Hepatocyte (in vitro differentiated cells): ENCODE data around the gene ELK4. TPM values are rescaled to one million over a fixed set of nuclear protein-coding genes. Genes with fewer than 3 reads are reported as not detected.

Source experiments
- DNase-seq: peaks from one replicate; pipeline ENCODE4 v3.0.0-alpha.2; 2016; ENCODE audit warnings: low spot score
- H2AFZ ChIP-seq: fragments of 200-600 bp; sonication (generic); 2 replicates; pipeline ENCODE4 v1.6.0; 2016; ENCODE audit warnings: antibody characterized with exemption, mild to moderate bottlenecking
- H3K27ac ChIP-seq: fragments of 200-600 bp; sonication (generic); 2 replicates; pipeline ENCODE4 v1.5.1; 2016; ENCODE audit warnings: mild to moderate bottlenecking
- H3K27me3 ChIP-seq: fragments of 200-600 bp; sonication (generic); 2 replicates; pipeline ENCODE4 v1.6.1; 2016
- H3K36me3 ChIP-seq: fragments of 200-600 bp; sonication (generic); replicated peaks from 2 replicates; pipeline ENCODE4 v1.5.1; 2016; ENCODE audit warnings: low read depth; ENCODE audit not compliant: insufficient read depth
- H3K4me1 ChIP-seq: fragments of 200-600 bp; sonication (generic); 2 replicates; pipeline ENCODE4 v1.5.1; 2016; ENCODE audit warnings: mild to moderate bottlenecking, moderate library complexity; ENCODE audit not compliant: insufficient read depth
- H3K4me2 ChIP-seq: fragments of 200-600 bp; sonication (generic); 2 replicates; pipeline ENCODE4 v1.6.0; 2016
- H3K4me3 ChIP-seq: fragments of 200-600 bp; sonication (generic); 2 replicates; pipeline ENCODE4 v1.5.1; 2016; ENCODE audit warnings: mild to moderate bottlenecking
- H3K79me2 ChIP-seq: fragments of 200-600 bp; sonication (generic); 2 replicates; pipeline ENCODE4 v1.6.0; 2017; ENCODE audit warnings: mild to moderate bottlenecking
- H3K9me2 ChIP-seq: fragments of 200-600 bp; sonication (generic); replicated peaks from 2 replicates; pipeline ENCODE4 v1.6.0; 2017; ENCODE audit warnings: mild to moderate bottlenecking; ENCODE audit not compliant: insufficient read depth
- H3K9me3 ChIP-seq: fragments of 200-600 bp; sonication (generic); 2 replicates; pipeline ENCODE4 v1.5.1; 2016; ENCODE audit warnings: low read depth, mild to moderate bottlenecking
- H4K20me1 ChIP-seq: fragments of 200-600 bp; sonication (generic); 2 replicates; pipeline ENCODE4 v1.6.0; 2016; ENCODE audit warnings: mild to moderate bottlenecking; ENCODE audit not compliant: insufficient read depth, poor library complexity, severe bottlenecking
- EZH2 ChIP-seq: fragments of 200-600 bp; sonication (generic); IDR thresholded peaks from 2 replicates; pipeline ENCODE4 v1.6.1; 2016; ENCODE audit warnings: antibody characterized with exemption, mild to moderate bottlenecking, borderline replicate concordance
- EZH2phosphoT487 ChIP-seq: fragments of 200-600 bp; sonication (generic); IDR thresholded peaks from one replicate; pipeline ENCODE4 v1.6.1; 2018; ENCODE audit warnings: antibody characterized with exemption, mild to moderate bottlenecking, low read depth, moderate library complexity; ENCODE audit not compliant: unreplicated experiment, severe bottlenecking
- WGBS: methylation state at CpG from one replicate; pipeline ENCODE4 v1.1.6; 2016; ENCODE audit warnings: low lambda C conversion rate; ENCODE audit errors: missing lambda C conversion rate; 5-methylcytosine and 5-hydroxymethylcytosine counted together
- polyA plus RNA-seq: library from polyadenylated mRNA; unstranded; fragments of >200 nt; fragmentation: Nextera tagmentation; extraction: Ambion mirVana; gene quantifications from 2 replicates; pipeline ENCODE4 v1.2.1, GENCODE V29; 2016
- total RNA-seq: library from RNA; depleted of rRNA; stranded (reverse); fragments of >200 nt; gene quantifications from 2 replicates; pipeline ENCODE4 v1.2.3, GENCODE V29; 2014
- TF ChIP-seq, protein P1 (sequence below): fragments of 200-600 bp; sonication (generic); IDR thresholded peaks from 2 replicates; pipeline ENCODE4 v1.5.1; 2016; ENCODE audit warnings: antibody characterized with exemption, mild to moderate bottlenecking; ENCODE audit not compliant: poor library complexity

The ELK4 gene
- total and polyA plus RNA-seq, 2 experiments from 2014 or later = 6.1 to 19.1 TPM

DNA sequence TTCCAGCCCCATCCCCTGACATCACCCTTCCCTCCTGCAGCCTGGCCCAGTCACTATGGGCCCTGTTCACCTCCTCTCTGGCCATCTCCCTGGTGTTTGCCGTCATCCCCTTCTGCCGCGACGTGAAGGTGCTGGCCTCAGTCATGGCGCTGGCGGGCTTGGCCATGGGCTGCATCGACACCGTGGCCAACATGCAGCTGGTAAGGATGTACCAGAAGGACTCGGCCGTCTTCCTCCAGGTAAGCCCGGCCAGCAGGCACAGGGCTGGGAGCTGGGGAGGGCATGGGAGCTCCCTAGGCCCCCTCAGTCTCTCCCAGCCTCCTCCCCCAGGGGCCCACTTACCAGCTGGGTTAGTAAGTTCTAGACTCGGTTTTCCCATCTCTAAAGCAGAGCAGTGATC is 52.1 kb downstream of the ELK4 start:
- no peaks in the 10 kb centered on the region for H3K9me3 ChIP-seq
- H2AFZ ChIP-seq = no peak overlapping the region
- H3K27me3 ChIP-seq = peaks cover 27% of the 10 kb centered on the region
- H3K79me2 ChIP-seq = no peaks in the 10 kb centered on the region
- no peaks in the 10 kb centered on the region for H4K20me1 ChIP-seq
- peaks cover 11% of the 10 kb centered on the region for H3K4me1 ChIP-seq
- no peak overlapping the region for H3K4me2 ChIP-seq
- H3K9me2 ChIP-seq = no peaks in the 10 kb centered on the region
- H3K27ac ChIP-seq = no peak overlapping the region
- TF ChIP-seq, protein P1, sequence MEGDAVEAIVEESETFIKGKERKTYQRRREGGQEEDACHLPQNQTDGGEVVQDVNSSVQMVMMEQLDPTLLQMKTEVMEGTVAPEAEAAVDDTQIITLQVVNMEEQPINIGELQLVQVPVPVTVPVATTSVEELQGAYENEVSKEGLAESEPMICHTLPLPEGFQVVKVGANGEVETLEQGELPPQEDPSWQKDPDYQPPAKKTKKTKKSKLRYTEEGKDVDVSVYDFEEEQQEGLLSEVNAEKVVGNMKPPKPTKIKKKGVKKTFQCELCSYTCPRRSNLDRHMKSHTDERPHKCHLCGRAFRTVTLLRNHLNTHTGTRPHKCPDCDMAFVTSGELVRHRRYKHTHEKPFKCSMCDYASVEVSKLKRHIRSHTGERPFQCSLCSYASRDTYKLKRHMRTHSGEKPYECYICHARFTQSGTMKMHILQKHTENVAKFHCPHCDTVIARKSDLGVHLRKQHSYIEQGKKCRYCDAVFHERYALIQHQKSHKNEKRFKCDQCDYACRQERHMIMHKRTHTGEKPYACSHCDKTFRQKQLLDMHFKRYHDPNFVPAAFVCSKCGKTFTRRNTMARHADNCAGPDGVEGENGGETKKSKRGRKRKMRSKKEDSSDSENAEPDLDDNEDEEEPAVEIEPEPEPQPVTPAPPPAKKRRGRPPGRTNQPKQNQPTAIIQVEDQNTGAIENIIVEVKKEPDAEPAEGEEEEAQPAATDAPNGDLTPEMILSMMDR = no peak
- TF ChIP-seq EZH2phosphoT487 = no peak
- no peak for TF ChIP-seq EZH2
- H3K36me3 ChIP-seq = no peaks in the 10 kb centered on the region
- DNase-seq = no peak
- no peak overlapping the region for H3K4me3 ChIP-seq
- 86% methylated on average over 12 of the region's 12 CpGs for WGBS

DNA sequence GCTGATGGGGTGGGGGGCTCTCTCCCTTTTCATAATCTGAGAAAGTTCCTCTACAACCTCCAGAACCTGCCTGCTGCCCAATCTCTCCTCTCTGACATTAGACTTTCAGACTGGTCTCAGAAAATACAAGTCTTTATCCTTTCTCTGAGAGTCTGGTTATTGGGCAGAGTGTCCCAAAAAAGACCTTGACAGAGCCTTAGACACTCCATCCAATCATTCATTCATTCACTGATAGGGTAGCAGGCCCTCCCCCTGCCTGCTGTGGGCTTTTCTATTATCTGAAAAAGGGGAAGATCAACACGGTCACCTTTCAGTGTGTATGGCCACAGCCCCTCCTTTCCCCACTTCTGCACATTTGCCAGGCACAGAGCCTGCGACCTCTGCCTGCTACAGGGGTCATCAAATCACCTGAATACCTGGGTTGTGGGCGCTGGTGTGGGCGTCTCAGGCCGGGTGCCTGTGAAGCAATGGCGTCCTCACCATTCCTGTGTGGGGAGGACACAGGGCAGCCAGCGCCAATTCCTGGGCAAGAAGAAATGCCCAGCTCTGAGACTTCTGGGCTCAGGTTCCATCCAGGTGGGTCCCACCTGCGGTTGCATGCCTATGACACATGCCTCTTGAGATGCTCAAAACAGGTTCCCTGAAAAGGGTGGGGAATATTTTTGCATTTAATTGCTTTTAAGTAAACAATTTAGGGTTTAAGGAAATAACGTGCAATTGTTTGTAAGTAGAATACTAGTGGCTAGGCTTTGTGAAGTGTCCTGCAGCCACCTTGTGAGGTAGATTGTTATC is 52.8 kb downstream of the ELK4 start:
- Histone ChIP-seq H3K36me3 (no peaks in the 10 kb centered on the region), H3K9me2 (no peaks in the 10 kb centered on the region), H4K20me1 (no peaks in the 10 kb centered on the region), H3K4me1 (peaks cover 11% of the 10 kb centered on the region), H3K27ac (no peak overlapping the region), H3K9me3 (no peaks in the 10 kb centered on the region), H2AFZ (no peak overlapping the region), H3K27me3 (peaks cover 31% of the 10 kb centered on the region), H3K4me3 (no peak overlapping the region), H3K79me2 (no peaks in the 10 kb centered on the region), H3K4me2 (no peak overlapping the region)
- no peak for DNase-seq
- TF ChIP-seq EZH2phosphoT487 (no peak), EZH2 (no peak)
- TF ChIP-seq, protein P1 = no peak
- WGBS = 72% methylated on average over 9 of the region's 9 CpGs

DNA sequence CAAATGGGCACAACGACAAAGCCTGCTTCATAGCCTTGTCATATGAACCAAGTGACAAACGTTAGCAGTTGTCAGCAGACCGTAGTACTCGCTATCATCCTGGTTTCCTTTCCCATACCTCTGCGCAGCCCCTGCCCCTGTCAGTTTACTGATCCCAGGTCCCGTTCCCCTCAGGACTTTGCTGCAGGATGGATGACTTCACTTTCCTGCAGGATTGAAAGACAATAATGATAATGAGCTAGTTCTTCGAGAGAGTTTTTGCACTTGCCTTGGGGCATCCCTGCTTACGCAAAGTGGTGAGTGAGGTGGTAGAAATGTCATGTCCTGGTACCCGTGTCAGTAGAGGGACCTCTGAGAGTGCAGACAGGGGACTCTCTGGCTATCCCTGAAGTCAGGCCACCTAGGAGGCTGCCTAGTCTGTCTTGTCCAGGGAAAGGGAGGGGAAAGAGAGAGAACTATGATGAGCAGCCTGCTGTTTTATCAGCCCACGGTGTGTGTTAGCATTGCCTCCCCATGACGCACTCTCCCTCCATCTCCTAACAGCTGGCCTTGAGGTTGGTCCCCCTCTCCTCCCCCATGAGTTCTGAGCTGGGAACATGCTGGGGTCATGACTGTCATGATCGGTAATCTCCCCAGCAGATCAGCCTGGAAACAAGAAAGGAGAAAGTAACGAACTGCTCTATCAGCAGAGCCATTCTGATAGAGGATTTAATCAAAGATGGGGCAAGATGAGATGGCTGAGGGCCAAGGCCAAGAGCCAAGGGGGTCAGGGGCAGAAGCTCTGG is 53.7 kb downstream of the ELK4 start:
- no peaks in the 10 kb centered on the region for H4K20me1 ChIP-seq
- peaks cover 7% of the 10 kb centered on the region for H3K4me1 ChIP-seq
- no peak for DNase-seq
- H3K79me2 ChIP-seq = no peaks in the 10 kb centered on the region
- no peak overlapping the region for H3K27ac ChIP-seq
- no peak overlapping the region for H3K4me3 ChIP-seq
- H2AFZ ChIP-seq = no peak overlapping the region
- H3K9me2 ChIP-seq = no peaks in the 10 kb centered on the region
- no peak overlapping the region for H3K4me2 ChIP-seq
- TF ChIP-seq EZH2phosphoT487 = no peak
- no peak for TF ChIP-seq EZH2
- TF ChIP-seq, protein P1 = no peak
- H3K36me3 ChIP-seq = no peaks in the 10 kb centered on the region
- no peaks in the 10 kb centered on the region for H3K9me3 ChIP-seq
- 58% methylated on average over 13 of the region's 13 CpGs for WGBS
- H3K27me3 ChIP-seq = peaks cover 31% of the 10 kb centered on the region
